Measurements from ENCODE around the gene PGP. TPM values are rescaled to one million over a fixed set of nuclear protein-coding genes. Genes with fewer than 3 reads are reported as not detected.
"Not testable (repeated sequence)": the region's sequence is repeated elsewhere in the genome, so short reads cannot be mapped to it uniquely, and the experiment has no call there.

Gene PGP
- total and polyA plus RNA-seq, 10 of the 15 experiments (the other 5 are each of a cell fraction or from before 2014, with no cell fraction given): 0.42 to 28.0 (median 12.1) TPM

DNA sequence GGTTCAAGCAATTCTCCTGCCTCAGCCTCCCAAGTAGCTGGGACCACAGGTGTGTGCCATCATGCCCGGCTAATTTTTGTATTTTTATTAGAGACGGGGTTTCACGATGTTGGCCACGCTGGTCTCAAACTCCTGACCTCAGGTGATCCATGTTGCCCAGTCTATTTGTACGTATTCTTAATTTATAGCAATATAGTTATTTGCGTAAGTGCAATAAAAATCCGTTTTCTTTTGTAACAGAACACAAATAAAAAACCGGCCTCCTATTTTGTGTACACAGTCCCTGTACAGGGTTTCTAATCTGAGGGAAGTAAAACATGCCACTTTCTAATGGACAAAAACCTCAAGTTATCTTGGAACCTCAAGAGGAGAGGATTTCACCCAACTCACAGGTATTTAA lies 45.6 kb upstream of the PGP start:
- CTCF ChIA-PET: no interaction called here
- SMC1A ChIA-PET (ENCODE audit: uncharacterized antibody, unreplicated experiment): no interaction called here
- Histone ChIP-seq H3K4me1 (ENCODE audit: control insufficient read depth, insufficient read depth, low read length) (no peaks in the 10 kb centered on the region), H3K27me3 (replicated peaks in 1 of 2; ENCODE audit: control insufficient read depth in 2 of 2, insufficient read depth in 2 of 2, low read length in 1 of 2) (no peaks in the 10 kb centered on the region), H3K36me3 (ENCODE audit: control insufficient read depth in 2 of 2, insufficient read depth in 2 of 2, low read length in 1 of 2) (peaks cover 39 to 59% of the 10 kb centered on the region in 2 experiments), H2AFZ (ENCODE audit: control insufficient read depth, low read depth, low read length) (no peak overlapping the region), H3K9ac (ENCODE audit: control insufficient read depth, insufficient read depth, low read length) (no peak overlapping the region), H3K4me2 (ENCODE audit: control insufficient read depth, insufficient read depth) (no peak overlapping the region), H3K27ac (ENCODE audit: control insufficient read depth, insufficient read depth) (no peak overlapping the region), H3K79me2 (ENCODE audit: control insufficient read depth, insufficient read depth, low read length) (peaks cover 26% of the 10 kb centered on the region), H4K20me1 (ENCODE audit: control insufficient read depth, insufficient read depth) (peaks cover 11% of the 10 kb centered on the region), H3K9me3 (replicated peaks; ENCODE audit: control insufficient read depth, insufficient read depth, low read length) (no peaks in the 10 kb centered on the region), H3K4me3 (no peak overlapping the region)
- BruUV-seq (replicated peaks): no TSS peak
- ATAC-seq (no peak), DNase-seq (ENCODE audit: low read depth, low spot score) (no peak), FAIRE-seq (no peak)
- RAD21 ChIA-PET (ENCODE audit: unreplicated experiment): no interaction called here
- POLR2A ChIA-PET: no interaction called here
- TF ChIP-seq GABPA (IDR thresholded peaks at IDR 0.05; ENCODE audit: low read depth) (no peak), SMARCA5 (IDR thresholded peaks at IDR 0.05) (no peak), NRF1 (conservative IDR thresholded peaks at IDR 0.05; ENCODE audit: low read depth, low read length) (no peak), MYC (IDR thresholded peaks at IDR 0.05; ENCODE audit: insufficient read depth, insufficient read length, insufficient replicate concordance, low read length, severe bottlenecking) (no peak), WRNIP1 (IDR thresholded peaks at IDR 0.05; ENCODE audit: borderline replicate concordance, low read depth, low read length) (no peak), YBX1 (IDR thresholded peaks at IDR 0.05) (no peak), MEF2B (IDR thresholded peaks at IDR 0.05; ENCODE audit: partially characterized antibody, poor library complexity, severe bottlenecking) (no peak)
- TF ChIP-seq, protein P1, sequence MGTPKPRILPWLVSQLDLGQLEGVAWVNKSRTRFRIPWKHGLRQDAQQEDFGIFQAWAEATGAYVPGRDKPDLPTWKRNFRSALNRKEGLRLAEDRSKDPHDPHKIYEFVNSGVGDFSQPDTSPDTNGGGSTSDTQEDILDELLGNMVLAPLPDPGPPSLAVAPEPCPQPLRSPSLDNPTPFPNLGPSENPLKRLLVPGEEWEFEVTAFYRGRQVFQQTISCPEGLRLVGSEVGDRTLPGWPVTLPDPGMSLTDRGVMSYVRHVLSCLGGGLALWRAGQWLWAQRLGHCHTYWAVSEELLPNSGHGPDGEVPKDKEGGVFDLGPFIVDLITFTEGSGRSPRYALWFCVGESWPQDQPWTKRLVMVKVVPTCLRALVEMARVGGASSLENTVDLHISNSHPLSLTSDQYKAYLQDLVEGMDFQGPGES (IDR thresholded peaks at IDR 0.05): no peak
- intact Hi-C loops (cut with micrococcal nuclease; ENCODE audit: unreplicated experiment): loop anchor here (5.0 to 10.0 kb wide), 2 partner anchors 103 to 245 kb away; partner anchors contain the start of gene TRAF7
- WGBS (ENCODE audit: insufficient coverage, insufficient replicate concordance, low lambda C conversion rate, missing lambda C conversion rate): 98% methylated on average over 8 of the region's 8 CpGs
- in situ Hi-C loops (cut with MboI): no loop called here

DNA sequence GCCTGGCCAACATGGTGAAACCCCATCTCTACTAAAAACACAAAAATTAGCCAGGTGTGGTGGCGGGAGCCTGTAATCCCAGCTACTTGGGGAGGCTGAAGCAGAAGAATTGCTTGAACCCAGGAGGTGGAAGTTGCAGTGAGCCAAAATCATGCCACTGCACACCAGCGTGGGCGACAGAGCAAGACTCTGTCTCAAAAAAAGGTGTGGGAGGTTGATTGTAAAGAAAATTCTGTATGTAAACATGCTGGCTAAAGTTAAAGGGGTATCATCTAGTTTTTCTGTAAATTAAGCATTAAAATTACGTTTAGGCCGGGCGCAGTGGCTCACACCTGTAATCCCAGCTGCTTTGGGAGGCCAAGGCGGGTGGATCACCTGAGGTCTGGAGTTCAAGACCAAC lies 43.9 kb upstream of the PGP start:
- POLR2A ChIA-PET: interaction anchor here (0.6 kb wide), 1 partner anchor 37 kb away, joined by 4 read pairs; no protein-coding TSS in a partner anchor
- BruUV-seq (replicated peaks); intact Hi-C loops (cut with micrococcal nuclease; ENCODE audit: unreplicated experiment); DNase-seq (ENCODE audit: low read depth, low spot score); H3K27me3 ChIP-seq (replicated peaks in 1 of 2; ENCODE audit: control insufficient read depth in 2 of 2, insufficient read depth in 2 of 2, low read length in 1 of 2); FAIRE-seq; in situ Hi-C loops (cut with MboI); RAD21 ChIA-PET (ENCODE audit: unreplicated experiment); H3K79me2 ChIP-seq (ENCODE audit: control insufficient read depth, insufficient read depth, low read length); H3K4me2 ChIP-seq (ENCODE audit: control insufficient read depth, insufficient read depth); ATAC-seq; H3K4me1 ChIP-seq (ENCODE audit: control insufficient read depth, insufficient read depth, low read length); H3K9ac ChIP-seq (ENCODE audit: control insufficient read depth, insufficient read depth, low read length); H2AFZ ChIP-seq (ENCODE audit: control insufficient read depth, low read depth, low read length); H3K4me3 ChIP-seq; H4K20me1 ChIP-seq (ENCODE audit: control insufficient read depth, insufficient read depth); H3K9me3 ChIP-seq (replicated peaks; ENCODE audit: control insufficient read depth, insufficient read depth, low read length); H3K27ac ChIP-seq (ENCODE audit: control insufficient read depth, insufficient read depth): not testable (repeated sequence)
- CTCF ChIA-PET: interaction anchor here (0.7 to 1.7 kb wide), 2 partner anchors 64 to 833 kb away, joined by 3 to 5 read pairs; no protein-coding TSS in a partner anchor
- peaks cover 39 to 54% of the 10 kb centered on the region in 2 experiments for H3K36me3 ChIP-seq (ENCODE audit: control insufficient read depth in 2 of 2, insufficient read depth in 2 of 2, low read length in 1 of 2)
- SMC1A ChIA-PET (ENCODE audit: uncharacterized antibody, unreplicated experiment): interaction anchor here (1.2 kb wide), 1 partner anchor 21 kb away, joined by 3 read pairs; no protein-coding TSS in a partner anchor
- WGBS (ENCODE audit: insufficient coverage, insufficient replicate concordance, low lambda C conversion rate, missing lambda C conversion rate): 95% methylated on average over 7 of the region's 7 CpGs
